Measurements from ENCODE around the gene GRHPR.

GRHPR gene

DNA sequence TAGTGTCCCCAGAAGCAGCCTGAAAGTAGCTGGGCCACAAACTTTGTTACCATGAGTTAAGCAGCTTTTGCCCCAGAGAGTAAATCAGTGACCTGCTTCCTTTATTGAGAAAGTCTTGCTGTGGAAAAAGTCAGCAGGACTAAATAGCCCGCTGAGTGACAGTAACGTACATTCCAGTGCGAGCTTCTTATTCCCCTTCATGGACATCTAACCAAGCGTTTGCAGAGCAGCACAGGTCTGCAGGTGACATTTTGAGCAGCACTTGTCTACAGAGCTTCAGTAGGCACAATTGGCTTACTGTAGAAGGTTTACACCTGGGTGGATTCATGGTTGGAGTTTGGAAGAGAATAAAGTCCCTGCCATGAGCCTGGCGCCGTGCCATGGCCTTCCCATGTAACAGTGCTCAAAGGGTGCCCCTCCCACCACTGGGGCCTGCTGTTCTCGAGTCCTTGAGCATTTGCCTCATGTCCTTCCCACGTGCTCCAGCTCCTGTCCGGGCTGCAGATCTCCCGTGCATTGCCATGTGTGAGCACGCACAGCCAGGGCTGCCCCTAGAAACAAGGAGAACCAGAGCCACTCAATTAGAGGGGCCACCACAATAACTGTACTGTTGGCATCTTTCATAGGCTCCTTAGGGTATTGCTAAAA lies 41.3 kb upstream of the GRHPR start:
- H3K27ac ChIP-seq (ENCODE audit: poor library complexity, severe bottlenecking), result no peak overlapping the region
- no peak overlapping the region for H3K4me3 ChIP-seq (ENCODE audit: severe bottlenecking)
- no peaks in the 10 kb centered on the region for H3K36me3 ChIP-seq (ENCODE audit: low read depth)
- no peaks in the 10 kb centered on the region for H3K27me3 ChIP-seq (ENCODE audit: insufficient read depth, poor library complexity, severe bottlenecking)
- ATAC-seq (ENCODE audit: low read depth), result no peak
- no peaks in the 10 kb centered on the region for H3K4me1 ChIP-seq (ENCODE audit: insufficient read depth, poor library complexity, severe bottlenecking)
- no peaks in the 10 kb centered on the region for H3K9me3 ChIP-seq (ENCODE audit: severe bottlenecking)
- TF ChIP-seq, protein P1, sequence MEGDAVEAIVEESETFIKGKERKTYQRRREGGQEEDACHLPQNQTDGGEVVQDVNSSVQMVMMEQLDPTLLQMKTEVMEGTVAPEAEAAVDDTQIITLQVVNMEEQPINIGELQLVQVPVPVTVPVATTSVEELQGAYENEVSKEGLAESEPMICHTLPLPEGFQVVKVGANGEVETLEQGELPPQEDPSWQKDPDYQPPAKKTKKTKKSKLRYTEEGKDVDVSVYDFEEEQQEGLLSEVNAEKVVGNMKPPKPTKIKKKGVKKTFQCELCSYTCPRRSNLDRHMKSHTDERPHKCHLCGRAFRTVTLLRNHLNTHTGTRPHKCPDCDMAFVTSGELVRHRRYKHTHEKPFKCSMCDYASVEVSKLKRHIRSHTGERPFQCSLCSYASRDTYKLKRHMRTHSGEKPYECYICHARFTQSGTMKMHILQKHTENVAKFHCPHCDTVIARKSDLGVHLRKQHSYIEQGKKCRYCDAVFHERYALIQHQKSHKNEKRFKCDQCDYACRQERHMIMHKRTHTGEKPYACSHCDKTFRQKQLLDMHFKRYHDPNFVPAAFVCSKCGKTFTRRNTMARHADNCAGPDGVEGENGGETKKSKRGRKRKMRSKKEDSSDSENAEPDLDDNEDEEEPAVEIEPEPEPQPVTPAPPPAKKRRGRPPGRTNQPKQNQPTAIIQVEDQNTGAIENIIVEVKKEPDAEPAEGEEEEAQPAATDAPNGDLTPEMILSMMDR (IDR thresholded peaks at IDR 0.05; ENCODE audit: poor library complexity, severe bottlenecking), result no peak
- DNase-seq (ENCODE audit: low spot score), result no peak

DNA sequence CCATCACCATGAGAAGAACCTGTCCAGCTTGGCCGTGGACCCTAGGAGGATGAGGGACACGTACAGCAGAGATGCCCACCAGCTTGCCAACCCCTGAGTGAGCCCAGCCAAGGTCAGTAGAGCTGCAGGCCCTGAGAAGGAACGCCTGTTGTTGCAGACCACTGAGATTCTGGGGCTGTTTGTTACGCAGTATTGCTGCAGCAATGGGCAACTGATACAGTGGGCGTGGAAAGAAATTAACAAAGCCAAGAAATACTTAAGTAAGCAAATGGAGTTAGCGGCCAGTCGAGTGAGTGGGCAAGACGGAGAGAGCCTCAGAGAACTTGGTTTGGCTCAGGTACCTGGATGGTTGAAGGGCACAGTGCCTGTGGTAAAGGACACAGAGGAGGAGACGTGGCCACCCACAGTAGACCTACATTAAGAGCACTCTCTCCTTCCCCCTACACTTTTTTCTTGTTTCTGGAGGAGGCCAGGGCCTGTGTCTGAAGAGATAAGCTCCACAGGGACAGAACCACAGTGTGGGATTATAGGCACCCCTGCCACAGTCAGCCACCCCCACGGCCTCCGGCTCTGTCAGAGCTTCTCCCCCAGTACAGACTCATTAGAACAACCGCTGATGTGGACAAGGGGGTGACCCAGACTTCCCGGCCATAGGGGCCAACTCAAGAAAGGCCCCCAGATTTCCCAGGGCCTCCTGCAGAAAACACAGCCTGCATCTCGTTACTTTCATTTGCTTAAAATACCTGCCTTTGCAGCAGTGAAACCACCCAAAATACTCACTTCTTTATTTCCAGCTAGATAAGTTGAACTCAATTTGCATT lies 40.1 kb upstream of the GRHPR start:
- Histone ChIP-seq H3K36me3 (ENCODE audit: low read depth) (no peaks in the 10 kb centered on the region), H3K9me3 (ENCODE audit: severe bottlenecking) (no peaks in the 10 kb centered on the region), H3K4me3 (ENCODE audit: severe bottlenecking) (no peak overlapping the region), H3K27ac (ENCODE audit: poor library complexity, severe bottlenecking) (no peak overlapping the region), H3K4me1 (ENCODE audit: insufficient read depth, poor library complexity, severe bottlenecking) (no peaks in the 10 kb centered on the region), H3K27me3 (ENCODE audit: insufficient read depth, poor library complexity, severe bottlenecking) (no peaks in the 10 kb centered on the region)
- no peak for DNase-seq (ENCODE audit: low spot score)
- TF ChIP-seq, protein P1 (IDR thresholded peaks at IDR 0.05; ENCODE audit: poor library complexity, severe bottlenecking), result no peak
- ATAC-seq (ENCODE audit: low read depth), result no peak

DNA sequence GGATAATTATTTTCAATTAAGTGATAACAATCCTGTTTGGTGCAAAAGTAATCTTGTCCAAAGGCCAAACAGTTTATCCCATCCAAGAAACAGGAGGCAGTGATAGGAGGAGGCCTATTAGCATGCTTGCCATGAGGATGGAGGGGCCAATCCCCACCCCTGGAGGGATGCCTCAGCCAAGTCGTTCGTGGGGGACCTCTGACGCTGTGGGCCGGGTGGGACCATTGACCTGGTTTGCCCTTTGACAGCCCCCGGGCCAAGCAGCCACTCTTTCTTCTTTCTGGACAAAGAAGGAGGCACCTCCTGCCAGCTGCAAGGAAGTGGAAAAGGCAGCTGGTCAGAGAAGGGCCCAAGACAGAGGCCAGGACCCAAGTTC lies 39.5 kb upstream of the GRHPR start:
- no peak overlapping the region for H3K27ac ChIP-seq (ENCODE audit: poor library complexity, severe bottlenecking)
- DNase-seq (ENCODE audit: low spot score) (no peak), ATAC-seq (ENCODE audit: low read depth) (no peak)
- no peaks in the 10 kb centered on the region for H3K27me3 ChIP-seq (ENCODE audit: insufficient read depth, poor library complexity, severe bottlenecking)
- H3K4me1 ChIP-seq (ENCODE audit: insufficient read depth, poor library complexity, severe bottlenecking), result no peaks in the 10 kb centered on the region
- TF ChIP-seq, protein P1 (IDR thresholded peaks at IDR 0.05; ENCODE audit: poor library complexity, severe bottlenecking), result no peak
- no peaks in the 10 kb centered on the region for H3K9me3 ChIP-seq (ENCODE audit: severe bottlenecking)
- no peaks in the 10 kb centered on the region for H3K36me3 ChIP-seq (ENCODE audit: low read depth)
- H3K4me3 ChIP-seq (ENCODE audit: severe bottlenecking), result no peak overlapping the region

DNA sequence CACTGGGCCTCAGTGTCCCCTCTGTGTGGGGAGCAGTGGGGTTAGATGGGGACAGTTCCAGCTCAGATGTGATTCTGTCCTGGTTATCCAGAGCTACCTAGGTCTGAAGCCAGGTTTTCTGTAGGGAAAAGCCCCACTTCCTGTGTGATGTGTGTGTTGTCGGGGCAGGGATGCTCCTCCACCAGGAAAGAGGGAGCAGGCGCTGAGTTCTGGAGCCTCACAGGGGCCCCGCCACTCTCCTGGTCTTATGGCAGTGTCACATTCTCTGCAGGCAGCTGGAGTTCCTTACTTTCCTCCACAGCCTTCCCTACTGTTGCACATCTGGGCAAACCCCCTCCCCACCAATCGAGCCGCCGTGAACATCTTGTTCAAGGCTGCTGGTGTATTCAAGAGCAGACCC lies 39.1 kb upstream of the GRHPR start:
- no peak overlapping the region for H3K27ac ChIP-seq (ENCODE audit: poor library complexity, severe bottlenecking)
- ATAC-seq (ENCODE audit: low read depth) (no peak), DNase-seq (ENCODE audit: low spot score) (no peak)
- H3K4me1 ChIP-seq (ENCODE audit: insufficient read depth, poor library complexity, severe bottlenecking), result no peaks in the 10 kb centered on the region
- H3K36me3 ChIP-seq (ENCODE audit: low read depth), result no peaks in the 10 kb centered on the region
- H3K4me3 ChIP-seq (ENCODE audit: severe bottlenecking), result no peak overlapping the region
- H3K9me3 ChIP-seq (ENCODE audit: severe bottlenecking), result no peaks in the 10 kb centered on the region
- H3K27me3 ChIP-seq (ENCODE audit: insufficient read depth, poor library complexity, severe bottlenecking), result no peaks in the 10 kb centered on the region
- TF ChIP-seq, protein P1 (IDR thresholded peaks at IDR 0.05; ENCODE audit: poor library complexity, severe bottlenecking), result no peak

Measured in RWPE2 (cell line).